GM19372 (cell line): ENCODE results near the gene ARL4C.

Source experiments
- ATAC-seq: cut with Tn5 transposase; IDR thresholded peaks from one replicate; pipeline ENCODE4 v1.9.1; 2021; ENCODE audit warnings: mild to moderate bottlenecking, low read depth, moderate library complexity; ENCODE audit not compliant: unreplicated experiment

The ARL4C gene

DNA sequence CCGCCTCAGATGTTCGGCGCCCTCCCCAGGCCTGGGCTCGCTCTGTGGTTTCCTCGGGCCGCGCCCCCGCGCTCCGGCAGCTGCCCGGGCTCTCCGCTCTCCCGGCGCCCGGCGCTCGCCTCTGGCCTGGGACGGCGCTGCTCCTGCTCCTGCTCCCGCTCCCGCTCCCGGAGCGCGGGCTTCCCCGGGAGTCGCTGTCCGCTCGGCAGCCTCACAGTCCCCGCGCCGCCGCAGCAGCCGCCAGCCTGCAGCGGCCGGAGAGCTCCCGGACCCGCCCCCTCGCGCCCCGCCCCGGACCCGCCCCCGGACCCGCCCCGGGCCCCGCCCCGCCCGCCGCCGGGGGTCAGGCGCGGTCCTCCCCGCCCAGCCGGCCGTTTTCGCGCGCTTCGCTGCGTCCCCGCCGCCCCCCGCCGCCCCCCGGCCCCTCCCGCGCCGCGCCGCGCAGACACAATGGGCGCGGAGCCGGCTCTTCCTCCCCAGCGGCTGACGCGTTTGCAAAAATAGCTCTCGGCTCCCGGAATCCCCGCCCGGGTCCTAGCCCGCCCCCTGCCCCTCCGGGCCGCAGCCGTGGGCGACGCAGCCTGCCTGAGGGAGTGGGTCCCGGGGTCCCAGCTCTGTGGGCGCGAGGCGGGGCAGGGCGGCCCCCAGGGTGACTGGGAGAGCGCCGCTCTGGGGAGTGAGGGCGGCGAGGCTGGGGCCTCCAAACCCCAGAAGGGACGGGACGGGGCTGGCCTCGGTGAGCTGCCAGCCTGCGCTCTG lies at the start of gene ARL4C:
TSS of gene ARL4C (minus strand) at position 247 of the 759 bp plus-strand sequence. CDS start 495 bp downstream, outside the sequence.
- ATAC-seq = peak; percentile 48

DNA sequence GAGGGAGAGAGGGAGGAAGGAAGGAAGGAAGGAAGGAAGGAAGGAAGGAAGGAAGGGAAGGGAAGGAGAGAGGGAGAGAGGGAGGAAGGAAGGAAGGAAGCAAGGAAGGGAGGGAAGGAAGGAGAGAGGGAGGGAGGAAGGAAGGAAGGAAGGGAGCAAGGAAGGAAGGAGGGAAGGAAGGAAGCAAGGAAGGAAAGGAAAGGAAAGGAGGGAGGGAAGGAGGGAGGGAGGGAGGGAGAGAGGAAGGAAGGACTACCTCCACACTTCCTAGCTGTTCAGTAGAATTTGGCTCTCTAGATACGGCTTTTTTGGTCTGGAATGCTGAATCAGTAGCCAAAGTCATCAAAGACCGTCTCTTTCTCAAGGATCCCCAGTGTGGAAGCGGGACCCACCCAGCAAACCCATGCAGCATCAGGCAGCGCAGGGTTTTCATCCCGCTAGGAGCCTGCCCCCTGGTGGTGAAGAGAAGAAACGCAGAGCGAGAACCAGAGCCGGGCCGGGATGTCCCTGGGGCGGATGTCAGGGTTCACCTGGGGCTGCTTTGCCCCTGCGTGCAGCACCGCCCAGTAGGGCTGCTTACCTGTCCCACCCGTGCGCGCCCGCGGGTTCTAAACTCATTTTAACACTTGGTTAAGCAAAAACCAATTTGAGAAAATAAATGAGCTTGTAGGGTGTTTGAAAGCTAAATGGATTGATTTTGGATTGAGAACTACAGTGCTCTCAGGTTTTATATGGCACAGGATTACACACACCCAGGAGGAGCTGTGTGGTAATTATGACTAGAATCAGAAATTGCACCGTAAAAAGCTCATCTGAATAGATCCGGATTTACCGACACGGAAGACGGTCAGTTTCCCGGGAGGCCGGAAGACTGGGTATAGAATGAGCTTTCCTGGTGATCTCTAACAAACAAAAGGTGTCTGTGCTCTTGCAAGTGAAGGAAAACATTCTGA lies 48.1 kb upstream of the ARL4C start:
- peak; percentile 59 for ATAC-seq

- ATAC-seq = no peak
Observed at GRCh38 chr2:234542742-234543141, 45.9 kb upstream of the ARL4C start.

DNA sequence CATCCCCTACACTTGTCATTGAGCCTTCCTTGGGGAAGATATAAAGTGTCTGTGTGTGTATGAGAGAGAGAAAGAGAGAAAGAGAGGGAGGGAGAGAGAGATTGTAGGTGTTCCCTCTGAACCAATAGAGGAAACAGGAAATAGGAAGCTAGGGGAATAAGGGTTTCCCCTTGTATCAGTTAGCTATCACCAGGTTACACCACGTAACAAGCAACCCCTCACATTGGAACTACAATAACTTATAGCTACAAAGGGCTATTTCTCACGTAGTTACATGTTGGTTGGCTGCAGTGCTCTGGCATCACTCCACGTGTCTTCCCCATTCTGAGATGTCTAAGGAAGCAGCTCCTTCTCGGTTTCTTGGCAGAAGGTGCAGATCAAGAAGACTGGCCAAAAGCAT lies 41.0 kb upstream of the ARL4C start:
- no peak for ATAC-seq

DNA sequence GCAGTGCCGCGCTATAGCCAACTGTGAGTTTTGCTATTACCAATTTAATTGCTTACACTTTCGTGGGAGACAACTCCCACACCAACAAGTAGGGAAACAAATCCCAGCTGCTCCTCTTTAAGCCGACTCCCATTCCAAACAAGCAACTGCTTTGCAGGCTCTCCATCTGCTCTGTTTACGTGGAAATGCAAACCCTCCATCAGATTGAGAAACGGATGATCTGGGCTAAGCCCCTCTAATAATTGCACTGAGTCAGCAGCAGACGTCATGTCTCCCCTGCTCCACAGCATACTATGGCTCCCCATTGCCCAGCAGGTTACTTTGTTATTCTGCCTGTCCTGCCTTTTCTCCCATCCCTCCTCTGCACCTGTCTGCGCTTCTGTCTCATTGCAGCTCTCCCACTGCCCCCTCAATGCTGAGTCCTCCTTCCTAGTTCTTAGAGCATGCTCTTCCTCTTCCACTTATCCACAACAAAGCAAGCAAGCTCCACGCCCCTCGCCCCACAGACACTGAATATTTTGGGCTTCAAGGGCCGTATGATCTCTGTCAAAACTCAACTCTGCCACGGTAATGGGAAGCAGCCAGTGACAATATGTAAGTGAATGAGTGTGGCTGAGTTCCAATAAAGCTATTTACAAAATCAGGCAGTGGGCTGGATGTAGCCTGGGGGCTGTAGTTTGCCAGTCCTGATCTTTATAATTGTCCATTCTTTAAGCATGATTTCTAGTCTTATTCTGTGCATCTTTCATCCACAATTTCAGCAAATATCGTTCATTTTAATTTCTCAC lies 39.5 kb upstream of the ARL4C start:
- no peak for ATAC-seq

DNA sequence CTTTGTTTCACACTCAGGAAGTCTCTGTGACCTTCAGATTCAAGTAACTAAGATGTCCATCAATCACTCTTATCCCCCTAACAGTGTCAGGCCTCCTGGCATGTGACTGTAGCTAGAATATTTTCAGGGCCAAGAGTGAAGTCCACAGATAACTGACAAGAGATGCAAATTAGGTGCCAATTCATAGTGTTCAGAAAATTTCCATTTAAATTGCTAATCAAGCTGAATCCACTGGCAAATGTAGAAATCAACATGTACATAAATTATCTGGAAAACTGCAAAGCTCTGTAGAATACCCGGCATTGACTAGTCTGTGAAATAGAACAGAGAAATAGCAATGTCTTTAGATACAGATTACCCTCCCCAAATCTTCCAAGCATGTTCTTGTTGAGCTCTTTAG lies 38.6 kb upstream of the ARL4C start:
- no peak for ATAC-seq

- ATAC-seq = no peak
Observed at GRCh38 chr2:234534515-234534914, 37.6 kb upstream of the ARL4C start.

- ATAC-seq = no peak
Observed at GRCh38 chr2:234533626-234534025, 36.7 kb upstream of the ARL4C start.

GRCh38 chr2:234528410-234529148 lies 31.7 kb upstream of the ARL4C start:
- no peak for ATAC-seq

GRCh38 chr2:234526711-234527110 lies 29.8 kb upstream of the ARL4C start:
- ATAC-seq = no peak

DNA sequence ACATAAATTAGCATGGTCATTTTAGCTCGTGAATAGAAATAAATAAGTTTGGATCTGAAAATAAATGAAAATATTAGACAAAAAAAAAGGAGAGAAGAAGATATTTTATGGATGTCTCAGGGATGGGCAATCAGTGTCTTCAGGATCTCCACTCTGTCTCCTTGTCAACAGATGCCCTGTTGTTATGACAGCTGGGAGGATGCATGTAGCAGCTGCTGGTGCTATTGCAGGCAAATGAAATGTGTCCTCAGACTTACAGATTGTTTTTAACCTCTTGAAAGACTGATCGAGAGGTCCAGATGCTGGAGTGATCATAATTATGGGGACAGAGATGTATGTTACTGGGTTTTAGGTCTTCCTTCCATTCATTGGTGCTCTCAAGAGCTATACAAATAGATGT lies 24.7 kb upstream of the ARL4C start:
- no peak for ATAC-seq

- no peak for ATAC-seq
Observed at GRCh38 chr2:234518986-234519642, 22.2 kb upstream of the ARL4C start.

- ATAC-seq = no peak
Observed at GRCh38 chr2:234517971-234518370, 21.1 kb upstream of the ARL4C start.

DNA sequence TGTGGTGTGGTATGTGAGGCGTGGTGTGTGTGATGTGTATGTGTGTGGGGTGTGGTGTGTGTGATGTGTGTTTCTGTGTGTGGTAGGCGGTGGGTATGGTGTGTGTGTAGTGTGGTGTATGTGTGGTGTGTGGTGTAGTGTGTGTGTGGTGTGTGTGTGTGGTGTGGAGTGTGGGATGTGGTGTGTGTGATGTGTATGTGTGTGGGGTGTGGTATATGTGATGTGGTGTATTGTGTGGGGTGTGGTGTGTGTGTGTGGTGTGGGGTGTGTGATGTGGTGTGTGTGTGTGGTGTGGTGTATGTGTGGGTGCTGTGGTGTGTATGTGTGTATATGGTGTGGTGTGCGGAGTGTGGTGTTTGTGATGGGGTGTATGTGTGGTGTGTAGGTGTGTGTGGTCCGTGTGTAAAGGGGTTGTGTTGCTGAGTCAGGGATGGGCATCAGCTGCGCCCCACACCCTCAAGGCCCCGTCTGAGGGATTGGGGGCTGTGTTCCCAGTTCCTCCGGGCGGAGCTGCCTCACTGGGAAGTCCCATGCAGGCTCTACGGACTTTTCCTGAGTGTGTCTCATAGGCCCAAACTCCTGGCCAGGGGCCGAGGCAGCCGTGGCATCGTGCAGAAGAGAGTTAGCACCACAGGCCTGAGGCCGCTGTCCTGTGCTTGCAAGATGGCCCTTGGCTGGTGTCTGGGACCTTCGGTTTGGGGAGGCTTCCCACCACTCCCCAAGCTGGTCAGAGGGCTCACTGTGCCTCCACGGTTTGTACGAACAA lies 18.2 kb upstream of the ARL4C start:
- no peak for ATAC-seq

- no peak for ATAC-seq
Observed at GRCh38 chr2:234514099-234514498, 17.2 kb upstream of the ARL4C start.

DNA sequence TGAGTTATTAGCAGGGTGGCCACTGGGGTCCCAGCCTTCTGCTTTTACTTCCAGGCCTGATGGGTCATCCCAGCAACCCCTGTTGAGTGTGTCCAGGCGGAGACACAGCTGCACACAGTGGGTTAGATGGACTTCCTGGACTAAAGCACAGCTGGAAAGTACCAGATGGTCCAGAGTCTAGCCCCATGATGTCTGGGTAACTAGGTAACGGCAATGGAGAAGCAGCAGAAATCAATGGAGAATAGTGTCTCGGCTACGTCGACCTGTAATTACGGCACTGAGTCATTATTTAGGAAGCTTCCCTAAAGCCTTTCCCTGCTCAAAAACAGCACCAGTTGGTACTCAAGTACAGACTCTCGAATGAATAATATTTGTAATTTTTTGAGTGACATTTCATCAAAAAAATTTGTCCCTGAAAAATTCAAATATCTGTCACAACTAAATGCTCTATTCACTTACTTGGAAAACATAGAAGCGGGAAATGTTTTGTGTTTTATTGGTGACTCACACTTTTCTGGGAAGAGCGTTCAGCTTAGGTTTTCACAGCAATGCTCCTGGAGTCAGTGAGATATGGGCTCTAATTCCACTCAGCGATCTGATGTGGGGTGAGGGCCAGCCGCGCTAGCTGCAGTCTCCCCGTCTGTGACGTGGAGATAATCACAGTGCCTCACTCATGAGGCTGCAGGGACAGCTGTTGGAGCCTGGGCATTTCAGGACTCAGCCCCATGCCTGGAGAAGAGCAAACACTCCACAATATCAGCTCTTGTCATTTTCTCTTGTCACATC lies 16.2 kb upstream of the ARL4C start:
- ATAC-seq = no peak

DNA sequence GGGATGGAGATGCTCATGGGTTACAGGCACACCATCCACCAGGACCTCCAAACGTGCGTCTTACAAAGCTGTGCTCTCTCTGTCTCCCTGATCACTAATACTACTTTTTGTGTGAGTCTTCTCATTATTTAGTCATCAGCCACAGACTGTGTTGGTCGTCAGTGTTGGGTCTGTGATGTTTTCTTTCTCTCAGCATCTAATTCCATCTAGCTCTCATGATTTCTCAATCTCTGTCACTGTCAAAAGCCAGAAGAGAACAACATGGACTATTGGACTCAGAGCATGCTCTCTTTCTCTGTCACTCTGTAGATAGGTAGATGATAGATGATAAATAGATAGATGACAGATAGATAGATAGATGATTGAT lies 6.0 kb upstream of the ARL4C start:
- no peak for ATAC-seq

DNA sequence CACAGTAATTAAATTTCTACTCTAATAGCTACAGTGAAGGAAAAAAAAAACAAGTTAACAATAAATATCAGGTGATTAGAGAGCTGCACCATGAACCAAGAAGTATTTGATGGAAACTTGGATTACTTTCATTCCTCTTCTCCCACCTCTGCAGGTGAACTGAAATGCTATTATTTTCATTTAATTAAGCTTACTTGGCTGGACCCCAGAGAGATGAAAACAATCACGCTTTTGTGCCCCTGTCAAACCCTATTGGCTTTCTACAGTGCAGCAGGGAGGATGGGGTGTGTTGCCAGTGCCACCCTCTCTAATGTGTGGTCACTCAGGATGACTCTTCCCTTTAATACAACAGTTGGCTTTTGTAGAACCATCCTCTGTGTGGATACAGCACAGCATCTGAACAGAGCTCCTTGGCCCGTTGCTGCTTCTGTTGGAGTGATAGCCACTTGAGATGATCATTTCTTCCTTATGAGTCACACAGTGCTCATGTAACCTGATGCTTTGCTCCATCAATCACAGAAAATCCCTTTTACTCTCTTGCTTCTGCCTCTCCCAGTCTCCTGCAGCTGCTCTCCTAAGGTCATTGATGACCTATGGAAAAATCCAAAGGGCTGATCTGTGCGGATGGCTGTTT lies 5.5 kb upstream of the ARL4C start:
- no peak for ATAC-seq
